NCI-H146 treated with DMSO at 0.1 percent for 48 hours (cell line): ENCODE measurements around the gene SNRNP200.
"Not testable (repeated sequence)": the region's sequence is repeated elsewhere in the genome, so short reads cannot be mapped to it uniquely, and the experiment has no call there.

Experiments
- DNase-seq: peaks from one replicate; lab custom pipeline; 2025; ENCODE audit not compliant: unreplicated experiment; lab: John Stamatoyannopoulos, UW

The SNRNP200 gene

GRCh38 chr2:96276787-96277499, 28.4 kb downstream of the SNRNP200 start:
- DNase-seq: no peak

DNA sequence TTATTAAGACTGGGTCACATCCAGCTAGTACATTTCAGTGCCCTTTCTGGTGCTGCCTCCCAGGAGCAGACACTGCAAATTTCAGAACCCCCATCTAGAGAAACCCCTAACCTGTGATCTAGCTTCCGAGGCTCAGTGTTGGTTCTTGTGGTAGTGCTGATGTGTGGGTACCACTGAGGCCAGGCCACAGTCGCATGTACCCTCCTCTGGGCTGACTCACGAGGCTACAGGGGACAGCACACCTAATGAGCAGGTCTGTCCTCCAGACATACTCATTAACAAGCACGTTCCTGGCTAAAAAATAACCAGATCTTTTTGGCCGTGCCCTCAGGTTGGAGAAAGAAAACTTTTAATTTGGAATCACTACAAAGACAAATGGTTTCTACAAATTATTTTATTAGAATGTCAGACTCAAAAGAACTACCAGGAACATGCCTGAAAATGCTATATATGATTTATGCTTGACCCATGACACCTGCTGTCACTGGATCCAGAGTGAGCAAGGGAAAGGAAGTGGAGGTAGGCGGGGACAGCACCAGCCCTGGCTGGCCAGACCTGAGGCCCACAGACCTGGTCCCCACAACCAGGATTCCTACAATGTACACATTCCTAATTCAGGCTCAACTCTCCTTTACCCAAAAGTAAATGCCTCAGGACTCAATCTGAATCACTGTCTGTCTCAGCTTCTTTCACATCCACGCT, 30.8 kb downstream of the SNRNP200 start:
- no peak for DNase-seq

DNA sequence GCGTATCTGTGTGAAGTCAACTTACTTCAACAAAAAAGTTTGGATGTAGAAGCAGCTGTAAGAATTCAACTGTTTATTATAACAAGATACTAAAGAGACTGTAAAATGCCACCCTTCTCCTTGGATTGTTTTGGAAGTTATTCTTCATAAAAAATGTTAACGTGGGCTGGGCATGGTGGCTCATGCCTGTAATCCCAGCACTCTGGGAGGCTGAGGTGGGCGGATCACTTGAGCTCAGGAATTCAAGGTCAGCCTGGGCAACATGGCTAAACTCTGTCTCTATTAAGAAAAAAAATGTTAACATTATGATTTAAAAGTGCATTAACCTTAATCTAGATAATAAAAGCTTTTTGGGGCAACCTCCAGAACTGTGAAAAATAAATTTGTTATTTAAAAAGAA, 31.6 kb downstream of the SNRNP200 start:
- DNase-seq: no peak

- no peak for DNase-seq
Observed at GRCh38 chr2:96271995-96272394, 33.4 kb downstream of the SNRNP200 start.

DNA sequence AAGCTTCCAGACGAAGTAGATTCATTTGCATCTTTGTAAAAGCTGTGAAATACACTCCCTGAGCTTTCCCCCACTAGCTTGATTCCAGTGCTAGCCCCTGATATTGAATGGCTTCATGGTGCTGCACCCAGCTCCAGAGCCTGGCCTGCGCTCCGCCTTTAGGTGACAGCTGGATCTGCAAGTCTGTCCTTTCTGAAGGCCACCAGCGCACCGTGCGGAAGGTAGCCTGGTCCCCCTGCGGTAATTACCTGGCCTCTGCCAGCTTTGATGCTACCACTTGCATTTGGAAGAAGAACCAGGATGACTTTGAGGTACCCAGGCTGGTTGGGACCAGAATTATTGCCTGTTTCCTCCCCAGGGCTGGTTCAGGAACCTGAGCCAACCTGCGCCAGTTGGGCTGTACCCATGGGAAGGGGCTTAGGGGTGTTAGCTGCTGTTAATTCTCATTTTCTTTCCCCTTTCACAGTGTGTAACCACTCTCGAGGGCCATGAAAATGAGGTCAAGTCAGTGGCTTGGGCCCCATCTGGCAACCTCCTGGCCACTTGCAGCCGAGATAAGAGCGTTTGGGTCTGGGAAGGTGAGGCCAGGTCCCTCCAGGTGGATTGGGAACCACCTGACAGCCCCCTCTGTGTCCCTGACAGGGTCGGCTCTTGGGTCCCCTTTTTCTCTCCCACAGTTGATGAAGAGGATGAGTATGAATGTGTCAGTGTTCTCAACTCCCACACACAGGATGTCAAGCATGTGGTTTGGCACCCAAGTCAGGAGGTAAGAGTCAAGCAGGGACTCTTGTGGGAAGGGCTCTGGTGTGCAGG, 38.0 kb downstream of the SNRNP200 start:
- DNase-seq: peak; percentile 2

DNA sequence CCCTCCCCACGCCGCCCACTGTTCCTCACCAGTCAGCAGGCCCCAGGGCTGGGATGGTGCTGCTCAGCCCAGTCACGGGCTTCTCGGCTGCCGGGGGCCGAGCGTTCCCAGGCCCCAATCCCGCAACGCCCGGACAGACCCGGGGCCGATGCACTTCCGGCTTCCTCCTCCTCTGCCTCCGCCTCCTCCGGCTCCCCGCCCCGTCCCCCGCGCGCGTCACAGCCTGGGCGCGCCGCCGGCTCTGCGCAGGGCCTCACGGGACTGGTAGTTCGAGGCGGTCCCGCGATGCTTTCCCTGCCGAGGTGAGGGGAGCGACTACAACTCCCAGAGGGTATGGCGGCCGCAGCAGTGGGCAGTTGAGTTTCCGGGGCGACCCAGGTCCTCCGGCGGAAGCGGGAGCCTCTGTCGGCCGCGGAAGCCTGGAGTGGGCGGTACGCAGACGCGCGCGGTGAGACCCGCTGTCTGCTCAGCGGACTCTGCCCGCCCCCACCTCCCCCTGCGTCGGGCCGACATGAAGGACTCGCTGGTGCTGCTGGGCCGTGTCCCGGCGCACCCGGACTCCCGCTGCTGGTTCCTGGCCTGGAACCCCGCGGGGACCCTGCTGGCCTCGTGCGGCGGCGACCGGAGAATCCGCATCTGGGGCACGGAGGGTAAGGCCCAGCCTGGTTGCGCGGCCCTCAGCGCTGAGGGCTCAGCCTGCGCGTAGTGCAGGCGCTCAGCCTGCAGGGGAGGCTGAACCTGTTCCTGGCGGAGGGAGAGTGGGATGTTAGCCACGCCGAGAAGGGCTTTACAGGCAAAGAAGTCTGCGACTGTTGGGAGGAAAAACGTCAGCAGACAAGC, 39.3 kb downstream of the SNRNP200 start, which contains the start of the genes CIAO1 and TMEM127:
TSS of gene CIAO1 (plus strand) at position 386 of the 840 bp plus-strand sequence. CDS start at position 512, 126 bp downstream.
TSS of gene TMEM127 (minus strand) at position 158 of the 840 bp plus-strand sequence. CDS start 616 bp downstream, outside the sequence.
- DNase-seq: peak; percentile 95

DNA sequence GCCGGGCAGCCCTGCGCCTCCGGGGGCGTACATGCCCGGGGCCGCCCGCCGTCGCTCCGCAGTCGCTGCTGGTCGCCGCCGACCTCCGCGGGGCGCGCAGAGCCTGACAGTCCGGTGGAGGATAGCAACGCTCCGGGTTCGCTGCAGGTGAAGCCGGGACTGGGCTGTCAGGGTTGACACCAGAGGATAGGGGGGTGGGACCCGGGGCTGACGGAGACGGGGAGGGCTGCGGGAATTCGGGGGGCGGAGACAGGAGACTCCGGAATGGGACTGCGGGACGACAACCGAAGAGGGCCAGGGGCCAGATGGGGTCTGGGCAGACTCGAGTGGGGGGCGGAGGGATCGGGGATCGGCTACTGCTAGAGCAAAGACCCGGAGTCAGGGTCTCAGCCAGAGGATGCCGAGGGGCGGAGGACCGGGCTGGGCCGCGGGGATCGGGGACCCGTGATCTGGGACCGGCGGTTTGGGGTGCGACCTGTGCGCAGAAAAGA, 40.0 kb downstream of the SNRNP200 start:
- DNase-seq: peak; percentile 1

DNA sequence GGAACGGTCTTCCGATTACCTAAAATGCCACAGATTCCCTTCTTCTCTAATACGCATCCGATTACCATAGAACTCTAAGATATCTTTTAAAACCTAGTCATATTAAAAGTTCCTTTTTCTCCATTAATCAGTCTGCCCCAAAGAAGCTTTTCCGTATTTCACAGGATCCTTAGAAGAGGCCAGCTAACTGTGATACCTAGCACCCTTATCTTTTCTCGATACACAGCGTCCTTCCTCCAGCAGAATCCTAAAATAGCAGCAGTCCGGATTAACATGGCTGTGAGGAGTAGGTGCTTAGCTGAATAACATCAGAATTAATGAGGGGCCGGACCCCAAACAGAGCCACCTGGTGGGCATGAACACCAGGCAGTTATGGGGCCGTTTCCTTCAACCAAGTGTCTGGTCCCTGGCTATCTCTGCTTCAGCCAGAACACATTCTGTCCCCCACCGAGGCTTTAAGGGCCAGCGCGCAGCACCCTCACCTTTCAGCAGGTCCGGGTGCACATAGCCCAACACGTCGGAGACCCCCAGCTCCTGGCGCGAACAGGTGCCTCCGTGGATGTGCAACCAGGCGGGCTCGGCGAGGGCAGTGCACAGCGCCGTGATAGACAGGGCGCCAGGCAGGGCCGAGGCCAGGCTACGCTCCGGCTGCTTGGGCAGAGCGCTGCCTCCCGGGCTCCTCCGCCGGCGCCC, 40.5 kb downstream of the SNRNP200 start:
- peak; percentile 23 for DNase-seq

GRCh38 chr2:96264086-96264485, 41.3 kb downstream of the SNRNP200 start:
- DNase-seq: no peak

GRCh38 chr2:96262306-96262705, 43.0 kb downstream of the SNRNP200 start:
- DNase-seq: no peak

DNA sequence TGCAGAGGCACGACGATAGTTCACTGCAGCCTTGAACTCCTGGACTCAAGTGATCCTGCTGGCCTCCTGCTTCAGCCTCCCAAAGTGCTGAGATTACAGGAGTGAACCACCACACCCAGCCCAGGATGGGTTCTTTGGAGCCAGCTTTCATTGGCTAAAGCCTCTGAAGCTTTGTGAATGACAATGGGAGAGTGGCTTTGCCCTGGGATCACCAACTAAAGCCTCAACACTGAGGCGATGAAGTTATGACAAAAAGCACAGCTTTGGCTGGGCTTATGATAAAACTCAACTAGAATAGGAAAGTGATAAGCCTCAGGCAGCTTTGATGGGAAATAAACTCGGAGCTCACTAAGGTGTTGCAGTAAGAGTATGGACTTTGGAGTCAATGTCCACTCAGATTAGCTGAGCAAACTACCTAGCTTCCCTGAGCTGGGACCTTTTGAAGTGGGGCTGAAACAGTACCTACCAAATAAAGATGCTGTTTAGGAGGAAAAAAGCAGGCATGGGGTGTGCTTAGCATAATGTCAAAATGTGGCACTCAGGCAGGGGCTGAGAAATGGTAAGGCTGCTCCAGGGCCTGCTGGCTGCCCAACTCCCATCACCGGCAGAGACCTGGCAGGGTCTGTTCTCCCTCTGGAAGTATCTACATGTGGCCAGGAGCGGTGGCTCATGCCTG, 43.9 kb downstream of the SNRNP200 start:
- no peak for DNase-seq

DNA sequence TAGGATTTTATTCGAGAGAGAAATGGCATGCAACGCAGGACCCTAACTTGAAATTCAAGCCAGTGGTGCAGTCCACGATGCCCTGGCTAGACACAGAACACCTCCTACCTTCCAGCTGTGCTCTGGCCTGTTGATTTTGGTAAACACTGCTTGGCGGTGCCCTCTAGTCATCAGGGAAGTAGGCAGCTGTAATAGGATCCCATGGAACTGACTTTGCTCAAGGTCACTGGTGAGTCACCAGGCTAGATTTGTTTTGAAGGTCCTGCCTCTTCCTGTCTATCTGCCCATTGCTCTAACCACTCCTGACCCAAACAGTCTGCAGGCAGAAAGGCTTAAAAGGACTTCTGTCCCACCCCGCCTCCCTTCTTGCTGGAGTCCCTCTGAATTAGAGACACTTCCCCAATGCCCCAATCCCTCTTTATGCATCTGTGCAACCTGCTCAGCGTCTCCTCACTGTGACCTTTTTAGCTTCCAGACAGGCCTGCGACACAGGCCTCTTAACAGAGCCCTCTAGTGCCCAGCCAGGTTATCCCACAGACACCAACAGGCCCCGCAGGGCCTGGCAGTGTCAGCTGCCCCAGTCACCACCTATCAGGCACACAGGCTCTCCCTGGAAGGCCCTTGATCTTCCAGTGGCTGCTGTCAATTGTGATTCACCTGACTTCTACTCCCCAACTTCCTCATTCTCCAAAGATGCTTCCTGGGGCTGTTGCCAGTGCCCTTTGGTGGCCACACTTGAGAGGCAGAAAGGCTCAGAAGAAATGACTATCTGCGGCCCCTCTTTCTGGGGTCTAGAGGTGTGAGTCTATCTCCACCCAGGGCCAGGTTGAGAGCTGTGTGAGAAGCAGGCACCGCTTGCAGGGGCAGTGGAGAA, 44.7 kb downstream of the SNRNP200 start:
- no peak for DNase-seq

DNA sequence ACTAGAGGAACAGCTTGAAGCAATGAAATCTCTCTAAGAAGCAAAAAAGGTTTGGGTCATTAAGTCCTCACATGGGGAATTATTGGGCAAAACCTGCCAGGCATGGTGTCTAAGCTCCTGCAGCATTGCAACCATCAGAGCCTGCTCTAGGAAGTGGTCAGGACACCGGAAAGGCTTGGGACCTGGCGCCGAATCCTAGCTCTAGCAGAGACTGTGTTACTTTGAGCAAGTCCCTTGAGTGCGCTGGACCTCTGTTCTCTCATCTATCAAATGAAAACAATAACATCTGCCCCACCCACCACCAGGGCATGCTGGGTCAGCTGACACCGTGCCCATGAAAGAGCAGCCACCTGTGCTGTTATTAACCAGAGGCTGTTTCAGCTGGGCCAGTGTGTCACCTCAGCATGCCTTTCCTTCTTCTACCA, 45.8 kb downstream of the SNRNP200 start:
- DNase-seq: no peak

DNA sequence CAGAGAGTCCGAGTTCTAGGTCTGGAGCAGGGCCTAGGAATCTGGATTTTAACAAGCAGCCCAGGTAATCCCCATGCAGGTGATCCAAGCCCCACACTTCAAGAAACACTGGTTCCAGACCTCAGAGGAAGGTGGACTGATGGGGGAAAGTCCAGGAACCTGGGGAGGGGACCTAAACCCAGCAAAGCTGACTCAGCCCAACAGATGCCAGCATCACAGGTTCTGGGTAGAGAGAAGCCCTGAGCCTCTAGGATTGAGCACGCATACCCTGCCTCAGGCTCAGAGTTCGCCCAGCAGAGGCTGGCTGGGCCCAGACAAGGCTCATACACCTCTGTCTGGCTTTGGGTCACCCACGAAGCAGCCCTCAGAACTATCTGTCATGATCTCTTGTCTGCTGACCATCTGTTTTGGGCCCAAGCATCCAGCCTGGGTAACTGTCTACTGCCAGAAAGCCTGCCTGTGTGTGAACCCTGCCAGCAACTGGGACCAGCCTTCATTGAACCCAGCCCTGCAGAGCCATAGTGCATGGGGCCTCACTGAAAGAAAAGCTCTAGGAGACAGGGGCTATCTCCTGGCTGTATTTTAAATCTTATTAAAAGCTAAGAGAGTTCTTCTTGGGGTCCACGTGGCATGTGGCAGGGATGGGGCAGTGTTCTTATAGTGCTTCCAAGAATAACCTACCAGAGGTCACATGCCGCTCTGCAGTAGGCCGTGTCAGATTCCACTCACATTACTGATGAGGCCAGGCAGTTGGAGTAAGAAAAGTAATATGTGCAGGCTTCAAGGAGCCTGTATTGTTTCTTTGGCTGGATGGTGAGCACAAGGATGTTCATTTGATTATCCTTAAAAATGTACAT, 47.0 kb downstream of the SNRNP200 start:
- DNase-seq: no peak

- not testable (repeated sequence) for DNase-seq
Observed at GRCh38 chr2:96257744-96258143, 47.6 kb downstream of the SNRNP200 start.

DNA sequence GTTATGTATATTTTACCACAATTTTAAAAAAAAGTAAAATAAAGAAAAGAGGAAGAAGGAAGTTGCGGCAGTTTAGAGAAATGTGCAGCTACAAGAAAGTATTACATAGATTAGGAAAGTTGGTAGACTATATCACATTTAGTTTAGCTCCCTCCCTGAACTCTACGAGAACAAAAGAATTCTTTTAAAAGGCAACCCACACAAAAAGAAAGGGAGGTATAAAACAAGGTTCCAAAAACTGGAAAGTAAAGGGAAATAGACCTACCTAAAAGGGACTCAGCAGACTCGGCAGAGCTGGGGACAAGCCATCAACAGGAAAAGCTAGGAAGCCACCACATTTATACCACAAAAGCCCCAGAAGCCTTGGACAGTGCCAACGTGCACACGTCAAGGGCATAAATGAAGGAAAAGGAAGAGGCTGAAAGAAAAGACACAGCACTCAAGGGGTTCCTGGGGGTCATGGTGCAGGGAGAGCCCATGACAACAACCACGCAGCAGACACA, 48.7 kb downstream of the SNRNP200 start:
- DNase-seq: no peak

DNA sequence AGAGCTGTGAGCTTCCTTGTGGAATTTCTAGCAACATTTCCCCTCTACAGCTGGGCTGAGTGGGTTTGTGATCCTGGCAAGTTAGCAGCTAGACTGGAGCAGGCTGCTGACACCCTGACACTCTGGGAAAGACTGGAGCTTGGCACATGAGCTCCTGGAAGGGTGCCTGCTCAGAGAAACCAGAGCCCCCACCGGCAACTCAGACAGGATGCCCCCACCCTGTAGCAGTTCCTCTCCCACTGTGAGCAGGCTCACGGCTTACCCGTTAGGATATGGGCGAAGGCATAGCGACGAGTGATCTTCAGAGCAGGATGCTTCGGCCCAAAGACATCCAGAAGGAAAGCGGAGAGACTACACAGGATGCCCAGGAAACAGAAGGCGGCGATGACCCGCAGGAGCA, 50.8 kb downstream of the SNRNP200 start:
- DNase-seq: no peak
